Neural progenitor cell (in vitro differentiated cells): ENCODE results near the gene MEIS2.

Source experiments
- CTCF ChIP-seq: fragments of 200-600 bp; sonication (generic); IDR thresholded peaks from 2 replicates; pipeline ENCODE4 v1.5.1; 2017; ENCODE audit warnings: antibody characterized with exemption, mild to moderate bottlenecking
- EZH2 ChIP-seq: fragments of 200-600 bp; sonication (generic); IDR thresholded peaks from 2 replicates; pipeline ENCODE4 v1.6.1; 2017; ENCODE audit warnings: antibody characterized with exemption, mild to moderate bottlenecking, moderate library complexity

GRCh38 chr15:36924034-36924433 is 176.3 kb downstream of the MEIS2 start:
- TF ChIP-seq CTCF (no peak), EZH2 (no peak)
